GM19463 (cell line): ENCODE results near the gene GIMAP2.
A peak's percentile ranks its signal among the peaks of the same experiment; 100 is the strongest.
"Not testable (repeated sequence)": the region's sequence is repeated elsewhere in the genome, so short reads cannot be mapped to it uniquely, and the experiment has no call there.

ENCODE experiments used
- ATAC-seq: cut with Tn5 transposase; IDR thresholded peaks from one replicate; pipeline ENCODE4 v1.9.1; 2021; ENCODE audit warnings: mild to moderate bottlenecking, moderate library complexity; ENCODE audit not compliant: unreplicated experiment

Gene GIMAP2

GRCh38 chr7:150685219-150686029, at the start of gene GIMAP2:
Gene GIMAP2 (plus strand): TSS chr7:150685706. CDS start chr7:150687060, 1,354 bp downstream.
- peak; percentile 93 for ATAC-seq

GRCh38 chr7:150641854-150642253, 43.7 kb upstream of the GIMAP2 start:
- no peak for ATAC-seq

DNA sequence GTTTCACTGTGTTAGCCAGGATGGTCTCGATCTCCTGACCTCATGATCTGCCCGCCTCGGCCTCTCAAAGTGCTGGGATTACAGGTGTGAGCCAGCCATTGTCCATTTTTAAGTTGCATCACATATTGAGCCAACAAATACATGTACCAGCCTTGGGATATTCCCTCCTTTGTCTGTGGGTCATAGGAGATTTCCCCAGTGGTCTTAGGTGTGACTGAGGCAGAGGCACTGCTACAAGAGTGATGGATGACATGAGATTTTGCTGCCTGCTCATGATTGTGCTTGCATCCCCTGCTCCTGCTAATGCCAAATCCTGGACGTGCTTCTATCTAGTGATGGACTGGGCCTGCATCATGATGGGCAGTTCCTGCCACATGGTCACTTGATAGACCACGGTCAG, 42.6 kb upstream of the GIMAP2 start:
- ATAC-seq, result no peak

DNA sequence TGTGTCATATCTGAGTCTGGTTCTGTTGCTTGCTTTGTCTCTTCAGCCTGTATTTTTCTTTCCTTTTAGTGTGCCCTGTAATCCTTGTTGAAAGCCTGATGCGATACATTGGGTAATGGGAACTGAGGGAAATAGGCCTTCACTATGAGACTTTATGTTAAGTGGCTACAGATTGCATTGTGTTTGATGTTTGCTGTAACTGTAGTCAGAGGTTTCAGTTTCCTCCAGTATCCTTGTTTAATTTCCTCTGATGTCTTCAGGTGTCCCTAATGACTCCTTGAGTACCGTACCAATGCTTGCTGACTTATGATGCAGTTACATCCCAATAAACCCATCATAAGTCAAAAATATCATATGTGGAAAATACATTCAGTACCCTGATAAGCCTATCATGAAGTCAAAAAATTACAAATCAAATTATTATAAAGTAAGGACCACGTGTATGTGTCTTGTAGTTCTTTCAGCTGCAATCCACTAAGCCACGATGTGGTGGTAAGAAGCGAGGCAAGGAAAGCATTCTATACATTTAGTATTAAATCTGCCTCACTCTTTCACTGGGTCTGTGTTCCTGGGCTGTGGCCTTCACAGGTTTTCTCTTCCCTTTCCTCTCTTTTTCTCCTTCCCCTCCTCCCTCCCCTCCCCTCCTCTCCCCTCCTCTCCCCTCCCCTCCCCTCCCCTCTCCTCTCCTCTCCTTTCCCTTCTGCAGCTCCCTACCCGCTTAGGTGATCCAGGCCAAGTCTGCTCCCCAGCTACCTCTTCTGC, 40.1 kb upstream of the GIMAP2 start:
- ATAC-seq, result no peak

DNA sequence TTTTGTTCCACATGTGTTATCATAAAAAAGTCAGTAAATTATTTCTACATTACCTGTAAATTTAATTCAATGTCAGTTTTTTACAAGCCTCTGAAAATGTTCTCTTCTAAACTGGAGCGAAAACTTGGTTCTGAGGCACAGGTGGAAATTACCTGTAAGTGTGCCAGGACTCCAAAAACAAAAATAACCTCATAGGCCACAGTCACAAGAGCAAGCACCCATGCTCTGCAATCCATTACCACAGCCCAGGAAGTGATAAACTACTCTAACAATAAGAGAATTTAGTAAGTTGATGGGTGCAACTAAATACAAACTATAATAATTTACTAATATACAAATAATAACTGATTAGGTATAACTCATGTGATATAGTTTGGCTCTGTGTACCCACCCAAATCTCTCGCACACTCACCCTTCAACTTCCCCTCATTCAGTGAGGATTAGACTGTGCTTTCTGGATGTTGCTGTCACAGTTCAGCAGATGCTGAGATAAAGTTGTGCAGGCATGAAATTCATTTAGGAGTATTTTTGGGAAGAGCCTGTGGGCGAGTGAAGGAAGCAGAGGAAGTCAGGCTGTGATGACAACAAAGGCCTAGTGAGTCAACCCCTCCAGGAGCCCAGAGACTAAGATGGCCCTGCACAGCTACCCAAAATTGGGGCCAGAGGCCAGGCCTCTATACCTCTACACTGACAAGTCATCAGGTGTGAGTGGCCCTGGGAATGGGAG, 37.0 kb upstream of the GIMAP2 start:
- no peak for ATAC-seq

DNA sequence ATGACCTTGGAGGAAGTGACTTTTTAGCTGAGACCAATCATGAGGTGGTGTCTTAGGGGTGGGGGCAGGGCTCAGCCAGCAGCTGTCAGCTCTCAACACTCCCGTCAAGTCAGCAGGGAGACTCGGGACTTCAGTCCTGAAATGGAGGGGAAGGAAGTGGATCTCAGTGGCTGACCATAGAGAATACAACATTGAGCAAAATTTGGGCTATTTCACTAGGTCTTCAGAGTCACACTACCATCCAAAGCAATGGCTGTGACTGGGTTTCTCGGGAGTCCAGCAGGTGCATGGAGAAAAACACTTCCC, 36.5 kb upstream of the GIMAP2 start:
- no peak for ATAC-seq

DNA sequence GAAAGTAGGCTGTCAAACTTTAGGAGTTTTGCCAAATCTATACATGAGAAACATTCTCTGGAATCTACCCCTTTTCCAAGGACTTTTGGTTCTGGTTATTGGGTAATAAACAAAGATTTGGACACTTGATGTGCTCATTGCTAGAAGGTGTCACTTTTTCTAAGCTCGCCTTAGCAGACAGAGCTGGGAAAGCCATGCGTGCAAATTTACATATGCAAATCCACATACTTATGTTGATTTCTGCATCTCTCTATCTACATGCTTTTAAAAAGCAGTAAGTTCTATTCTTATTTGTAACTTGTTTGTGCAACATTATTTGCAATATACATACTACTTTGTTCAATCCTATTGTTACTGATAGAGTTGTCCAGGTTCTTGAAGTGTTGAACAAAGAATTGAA, 30.8 kb upstream of the GIMAP2 start:
- no peak for ATAC-seq

- ATAC-seq, result no peak
Observed at GRCh38 chr7:150656047-150656446, 29.5 kb upstream of the GIMAP2 start.

DNA sequence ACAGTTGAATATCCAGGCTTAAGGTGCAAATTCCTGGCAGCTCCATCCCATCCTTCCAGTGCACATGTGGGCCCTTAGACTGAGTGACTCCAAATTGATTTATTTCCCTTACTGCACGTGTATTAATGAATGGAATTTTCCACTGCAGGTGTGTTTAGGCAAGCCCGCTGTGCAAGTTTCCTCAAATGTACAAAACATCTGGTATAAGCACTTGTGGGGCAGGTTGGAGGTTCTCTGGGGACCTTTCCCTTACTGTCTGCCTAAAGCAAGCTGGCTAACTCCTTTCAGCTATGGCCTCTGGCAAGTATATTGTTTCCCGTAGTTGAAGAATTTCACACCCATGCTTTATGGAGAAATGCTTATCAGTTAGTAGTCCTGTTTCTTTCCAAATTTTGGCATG, 28.0 kb upstream of the GIMAP2 start:
- ATAC-seq, result no peak

- ATAC-seq, result no peak
Observed at GRCh38 chr7:150660939-150661613, 24.4 kb upstream of the GIMAP2 start.

- ATAC-seq, result not testable (repeated sequence)
Observed at GRCh38 chr7:150662821-150663220, 22.7 kb upstream of the GIMAP2 start.

GRCh38 chr7:150663802-150664494, 21.6 kb upstream of the GIMAP2 start:
- ATAC-seq, result no peak

- ATAC-seq, result no peak
Observed at GRCh38 chr7:150665089-150665748, 20.3 kb upstream of the GIMAP2 start.

- ATAC-seq, result no peak
Observed at GRCh38 chr7:150665896-150666295, 19.6 kb upstream of the GIMAP2 start.

GRCh38 chr7:150666412-150666811, 19.1 kb upstream of the GIMAP2 start:
- ATAC-seq, result no peak

DNA sequence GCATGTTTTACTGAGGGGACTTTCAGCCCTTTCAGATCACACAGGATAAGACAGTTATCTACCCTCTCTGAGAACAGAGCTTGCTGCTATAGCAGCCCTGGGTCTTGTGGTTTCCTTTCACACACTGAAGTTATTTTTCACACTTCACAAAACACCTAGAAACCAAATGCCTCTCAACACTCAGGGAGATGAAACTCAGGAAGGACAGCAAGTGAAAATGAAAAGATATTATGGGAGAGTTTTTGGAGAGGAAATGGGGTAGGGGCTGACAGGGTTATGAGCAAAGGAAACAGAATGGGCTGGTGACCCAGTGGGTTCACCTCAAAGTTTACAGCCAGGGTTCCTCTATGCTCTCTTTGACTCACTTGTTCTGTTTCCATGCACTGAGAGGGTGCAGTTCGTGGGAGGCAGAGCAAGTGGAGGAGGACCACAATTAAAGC, 17.0 kb upstream of the GIMAP2 start:
- ATAC-seq, result peak; percentile 78

DNA sequence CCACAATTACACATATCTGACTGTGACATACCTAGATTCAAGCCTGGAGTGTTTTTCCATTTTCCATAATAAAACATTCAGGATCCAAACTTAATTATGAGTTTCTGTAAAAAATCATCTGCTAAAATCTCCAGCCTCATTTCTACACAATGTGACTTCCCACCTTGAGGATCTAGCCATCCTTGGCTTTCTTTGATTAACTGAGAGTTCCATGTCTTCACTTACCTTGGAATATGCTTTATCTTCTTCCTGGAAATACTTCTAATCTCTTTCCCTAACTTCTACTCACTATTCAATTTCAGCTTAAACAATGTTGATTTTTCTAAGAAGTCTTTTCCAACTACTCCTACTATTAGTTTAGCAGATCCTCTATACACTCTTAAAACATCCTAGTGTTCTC, 16.5 kb upstream of the GIMAP2 start:
- no peak for ATAC-seq

DNA sequence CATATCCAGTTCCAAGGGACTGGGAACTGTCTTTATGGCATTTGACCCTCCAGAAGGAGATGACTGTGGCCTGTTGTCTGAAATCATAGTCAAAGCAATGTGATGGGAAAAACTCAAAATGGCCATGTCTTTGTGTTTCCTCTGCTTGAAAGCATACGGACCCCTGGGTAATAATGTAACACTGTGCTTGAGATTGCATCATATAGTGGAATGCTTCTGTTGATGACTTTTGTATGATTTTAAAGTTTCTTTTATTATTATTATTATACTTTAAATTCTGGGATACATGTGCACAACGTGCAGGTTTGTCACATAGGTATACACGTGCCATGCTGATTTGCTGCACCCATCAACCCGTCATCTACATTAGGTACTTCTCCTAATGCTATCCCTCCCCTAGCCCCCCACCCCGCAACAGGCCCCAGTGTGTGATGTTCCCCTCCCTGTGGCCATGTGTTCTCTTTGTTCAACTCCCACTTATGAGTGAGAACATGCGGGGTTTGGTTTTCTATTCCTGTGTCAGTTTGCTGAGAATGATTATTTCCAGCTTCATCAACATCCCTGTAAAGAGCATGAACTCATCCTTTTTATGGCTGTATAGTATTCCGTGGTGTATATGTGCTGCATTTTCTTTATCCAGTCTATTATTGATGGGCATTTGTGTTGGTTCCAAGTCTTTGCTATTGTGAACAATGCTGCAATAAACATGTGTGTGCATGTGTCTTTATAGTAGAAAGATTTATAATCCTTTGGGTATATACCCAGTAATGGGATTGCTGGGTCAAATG, 13.5 kb upstream of the GIMAP2 start:
- ATAC-seq, result not testable (repeated sequence)

DNA sequence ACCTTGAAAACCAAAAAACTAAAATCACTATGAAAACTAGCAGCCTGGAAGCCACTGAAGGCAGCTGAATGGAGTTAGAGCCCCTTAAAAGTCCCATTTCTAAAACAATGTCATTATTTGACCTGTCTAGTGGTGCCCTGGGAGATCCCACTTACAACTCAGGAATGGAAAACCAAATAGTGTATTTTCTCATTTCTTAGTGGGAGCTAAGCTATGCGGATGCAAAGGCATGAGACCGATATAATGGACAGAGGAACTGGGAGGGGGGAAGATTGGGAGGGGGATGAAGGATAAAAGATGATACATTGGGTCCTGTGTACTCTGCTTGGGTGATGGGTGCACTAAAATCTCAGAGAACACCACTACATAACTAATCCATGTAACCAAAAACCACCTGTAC, 9.8 kb upstream of the GIMAP2 start:
- ATAC-seq, result no peak
